T-helper 1 cell (primary cell): ENCODE data around the gene MACC1.
"Not testable (repeated sequence)": the region's sequence is repeated elsewhere in the genome, so short reads cannot be mapped to it uniquely, and the experiment has no call there.

Experiments
- DNase-seq, 5 donors: peaks; one replicate each; pipeline ENCODE4 v3.0.0-alpha.2; 2012 to 2020

MACC1 gene

DNA sequence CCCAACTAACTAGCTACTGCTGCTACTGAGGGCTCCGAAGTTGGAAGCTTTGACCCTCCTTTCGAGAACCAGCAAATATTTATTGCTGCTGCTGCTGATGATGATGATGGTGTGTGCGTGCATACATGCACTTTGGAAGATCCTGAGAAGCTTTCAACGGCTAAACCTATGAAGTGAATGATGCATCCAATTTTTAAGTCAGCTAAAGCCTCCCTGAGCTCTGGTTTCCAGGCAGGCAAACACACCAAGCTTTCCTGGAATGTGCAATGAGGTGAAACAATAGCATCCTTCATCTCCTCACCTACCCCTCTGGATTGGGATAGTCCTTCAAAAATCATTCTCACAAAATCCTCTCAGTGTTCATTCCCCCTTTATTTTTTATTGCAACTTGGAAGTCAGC, 13.9 kb downstream of the MACC1 start:
- no peak for DNase-seq

DNA sequence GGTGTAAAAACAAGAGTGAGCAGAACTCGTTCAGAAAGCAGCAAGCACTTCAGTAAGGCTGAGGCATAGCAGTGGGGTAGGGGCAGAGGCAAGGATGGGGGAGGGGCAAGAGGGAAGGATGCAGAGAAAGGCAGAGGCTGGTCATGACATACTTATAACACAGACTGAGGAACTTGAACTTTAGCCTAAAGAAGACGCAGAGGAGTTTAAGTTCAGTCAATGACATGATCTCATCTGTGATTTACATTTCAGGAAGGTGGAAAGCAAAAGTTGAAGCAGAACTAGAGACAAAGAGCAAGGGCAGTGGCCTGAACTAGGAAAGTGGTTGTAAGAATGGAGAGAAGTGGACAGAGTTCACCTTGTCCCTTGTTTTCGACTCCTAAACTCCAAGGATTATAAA, 15.8 kb downstream of the MACC1 start:
- DNase-seq: no peak

DNA sequence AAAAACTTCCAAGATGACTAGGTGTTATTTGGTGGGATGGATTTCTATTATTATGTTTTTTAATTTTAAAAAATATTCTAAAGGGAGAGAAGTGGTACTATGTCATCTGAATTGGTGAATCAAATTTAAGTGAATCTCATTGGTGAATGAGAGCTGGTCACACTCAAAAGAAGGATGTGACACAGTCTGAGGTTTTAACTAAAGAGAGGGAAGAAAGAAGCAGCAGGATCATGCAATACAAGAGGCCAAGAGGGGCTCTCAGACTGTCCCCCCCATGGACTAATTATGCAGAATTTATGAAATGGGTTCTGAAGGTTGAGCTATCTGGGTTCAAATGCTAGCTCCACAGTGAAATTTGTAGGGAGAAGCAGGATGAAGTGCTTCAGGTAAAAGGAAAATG, 16.2 kb downstream of the MACC1 start:
- DNase-seq: no peak

DNA sequence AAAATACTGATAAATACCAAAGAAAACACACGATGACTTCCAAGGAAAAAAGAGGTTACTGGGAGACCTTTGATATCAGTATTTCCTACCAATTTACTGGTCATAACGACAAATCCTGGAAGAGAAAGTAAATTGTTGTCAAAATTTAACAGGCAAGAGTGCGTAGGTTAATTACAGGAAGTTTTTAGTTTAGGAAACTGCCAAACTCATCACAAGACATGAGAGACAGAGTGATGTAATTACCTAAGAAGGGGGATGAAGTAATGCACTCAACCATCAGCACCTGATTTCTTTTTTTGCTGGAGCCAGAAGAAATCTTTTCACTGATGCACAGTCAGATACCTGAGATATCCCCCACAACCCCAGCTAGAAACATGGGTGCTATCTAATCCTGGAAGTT, 16.8 kb downstream of the MACC1 start:
- DNase-seq: no peak

DNA sequence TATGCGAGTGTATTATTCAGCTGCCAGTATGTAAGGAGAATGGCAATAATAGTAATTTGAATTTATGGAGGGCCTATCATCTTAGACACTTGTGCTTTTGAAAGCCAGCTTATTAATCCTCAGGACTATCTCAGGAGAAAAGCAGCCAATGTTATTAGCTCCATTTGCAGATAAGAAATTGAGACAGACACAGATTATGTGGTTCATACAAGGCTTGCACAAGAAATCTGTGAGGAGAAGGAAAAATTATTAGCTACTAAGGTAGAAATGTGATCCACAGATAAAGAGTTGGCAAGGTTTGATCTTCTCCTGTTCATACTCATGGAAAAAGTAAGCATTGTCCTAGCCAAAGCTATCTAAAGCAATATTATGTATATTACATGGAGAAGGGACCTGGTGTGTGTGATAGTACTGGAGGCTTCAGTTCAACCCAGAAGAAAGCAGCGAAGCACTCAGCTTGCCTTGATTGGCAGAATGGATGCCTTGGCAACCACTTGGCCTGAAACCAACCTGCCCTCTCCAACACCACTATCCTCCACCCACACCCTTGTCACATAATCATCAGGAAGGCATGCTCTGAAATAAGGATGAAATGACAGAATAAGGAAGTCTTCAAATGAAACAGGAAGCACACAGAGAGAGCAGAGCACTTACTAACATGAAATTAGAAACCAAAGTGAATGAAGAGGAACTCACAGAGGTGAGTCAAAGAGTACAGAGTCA, 18.0 kb downstream of the MACC1 start:
- peak in 1 of 5 donors; percentile 5 for DNase-seq

DNA sequence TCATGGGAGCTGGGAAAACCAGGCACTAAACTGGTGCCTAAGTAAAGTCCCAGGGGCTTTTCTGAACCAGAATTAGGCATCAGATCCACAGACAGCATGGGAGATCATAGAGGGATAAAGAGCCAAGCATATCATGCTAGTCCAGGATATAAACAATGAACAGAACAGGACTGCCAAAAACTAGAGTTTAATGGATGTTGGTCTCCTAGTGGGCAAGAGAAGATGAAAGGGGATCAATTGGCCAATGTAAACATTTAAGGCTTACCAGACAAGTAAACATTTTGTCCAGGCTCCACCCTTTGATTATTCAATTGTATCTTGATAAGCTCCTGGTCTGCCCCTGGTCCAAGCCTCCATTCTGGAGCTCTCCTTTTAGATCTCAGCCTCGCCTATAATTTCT, 18.9 kb downstream of the MACC1 start:
- no peak for DNase-seq

DNA sequence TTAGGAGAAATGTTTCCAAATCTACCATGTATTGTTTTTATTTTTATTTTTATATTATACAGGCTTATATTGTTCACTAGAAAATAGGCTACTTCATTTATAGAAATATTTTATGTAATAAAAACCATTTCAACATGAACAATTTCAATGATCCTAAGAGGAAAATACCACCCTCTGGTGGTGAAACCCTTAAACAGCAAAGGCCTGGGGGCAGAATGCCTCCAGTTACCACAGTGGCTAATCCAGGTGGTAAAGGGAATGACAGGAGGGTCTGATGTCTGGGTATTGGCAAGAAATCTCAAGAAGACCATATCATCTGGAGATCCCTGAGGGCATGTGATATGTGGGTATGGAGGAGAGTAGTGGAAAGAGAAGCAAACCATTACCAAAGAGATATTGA, 19.3 kb downstream of the MACC1 start:
- no peak for DNase-seq

DNA sequence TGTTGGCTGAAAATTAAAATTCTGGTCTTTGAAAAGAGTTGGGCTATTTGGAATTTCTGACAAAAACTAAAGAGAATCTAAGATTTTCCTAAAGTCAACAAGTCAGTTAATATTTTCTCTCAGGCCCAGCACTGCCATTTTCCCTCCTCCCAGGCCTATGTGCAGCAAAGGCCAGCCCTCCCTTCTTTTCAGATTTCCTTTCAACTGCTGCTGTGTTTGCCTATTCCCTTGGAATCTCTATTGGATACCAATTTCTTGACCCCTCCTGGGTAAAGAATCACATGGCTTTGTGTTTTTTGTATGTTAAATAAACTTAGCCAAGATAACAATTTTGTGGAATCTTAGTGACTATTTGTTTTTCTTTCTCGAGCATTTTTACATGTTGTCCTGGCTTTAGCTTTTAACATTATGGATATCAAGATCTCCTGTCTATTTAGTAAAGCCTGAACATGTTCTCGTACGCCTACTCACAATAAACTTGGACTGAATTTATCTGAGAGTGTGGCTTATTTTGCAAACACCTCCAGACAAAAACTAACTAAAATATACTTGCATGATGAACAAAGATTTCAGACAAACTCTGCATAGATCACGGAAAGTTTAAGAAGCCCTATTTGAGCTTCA, 19.9 kb downstream of the MACC1 start:
- no peak for DNase-seq

DNA sequence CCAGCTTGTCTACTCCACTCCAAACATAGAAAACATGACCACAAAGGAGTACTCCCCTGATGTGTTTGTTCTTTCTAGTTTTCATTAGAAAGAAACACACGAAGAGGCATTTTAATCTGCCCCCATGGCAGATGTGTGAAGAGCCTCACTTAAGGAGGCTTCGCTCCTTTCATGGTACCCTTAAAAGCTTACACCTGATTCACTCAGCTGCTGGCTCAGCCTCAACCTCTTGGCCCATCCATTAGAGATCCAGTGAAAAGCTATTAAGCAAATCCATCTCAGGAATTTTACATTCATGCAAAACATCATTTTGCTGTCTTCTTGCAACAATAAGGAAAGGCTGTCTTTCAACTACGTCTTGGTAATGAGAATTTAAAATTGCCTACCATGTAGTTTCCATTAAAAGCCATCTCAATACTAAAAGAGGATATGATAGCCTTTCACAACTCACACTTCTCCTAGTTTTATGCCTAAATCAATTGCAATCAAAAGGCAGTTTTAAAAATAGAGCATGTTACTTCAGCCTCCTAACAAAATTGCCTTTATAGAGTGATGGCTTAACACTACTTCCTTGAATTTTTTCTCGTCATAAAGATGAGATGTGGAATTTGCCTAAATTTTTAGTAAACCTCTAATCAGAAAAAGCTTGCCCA, 22.7 kb downstream of the MACC1 start:
- no peak for DNase-seq

DNA sequence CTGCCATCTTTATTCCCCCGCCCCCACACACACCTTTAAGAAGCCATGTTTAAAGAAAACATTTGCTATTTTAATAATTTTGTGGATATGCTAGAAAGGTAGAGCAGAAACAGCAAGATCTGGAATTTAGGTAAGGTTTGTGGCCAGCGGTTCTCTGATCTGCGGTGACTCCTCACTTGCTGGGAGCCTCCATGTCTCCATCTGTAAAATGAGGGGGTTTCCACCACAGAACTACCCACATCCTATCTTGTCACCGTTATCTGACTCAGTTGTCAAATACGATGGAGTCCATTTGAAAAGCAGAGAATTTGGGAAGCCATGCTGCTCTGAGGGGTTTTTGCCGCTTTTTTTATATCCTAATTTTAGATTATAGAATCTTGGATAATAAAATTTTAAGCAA, 23.3 kb downstream of the MACC1 start:
- no peak for DNase-seq

DNA sequence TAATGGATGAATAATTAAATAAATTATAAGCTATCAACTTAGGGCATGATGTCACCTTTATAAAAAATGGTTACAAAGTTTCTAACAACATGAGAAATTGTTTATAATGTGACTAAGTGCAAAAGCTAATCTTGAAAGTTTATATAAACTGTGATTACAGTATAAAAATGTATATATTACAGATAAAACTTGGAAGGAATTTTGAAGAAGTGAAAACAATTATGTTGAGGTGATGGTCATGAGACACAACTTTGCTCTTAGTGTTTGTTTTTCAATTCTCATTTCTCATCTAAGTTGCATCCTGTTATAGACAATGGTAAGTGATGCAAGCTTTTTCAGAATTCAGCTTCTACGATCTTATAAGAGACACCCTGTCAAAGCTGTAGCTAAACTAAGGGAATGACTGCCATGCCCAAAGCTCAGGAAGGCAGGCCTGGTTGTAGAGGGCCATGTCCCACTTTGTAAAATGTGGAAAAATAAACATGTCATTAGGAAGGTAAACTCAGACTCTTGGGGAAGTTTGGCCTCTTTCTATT, 23.9 kb downstream of the MACC1 start:
- DNase-seq: no peak

DNA sequence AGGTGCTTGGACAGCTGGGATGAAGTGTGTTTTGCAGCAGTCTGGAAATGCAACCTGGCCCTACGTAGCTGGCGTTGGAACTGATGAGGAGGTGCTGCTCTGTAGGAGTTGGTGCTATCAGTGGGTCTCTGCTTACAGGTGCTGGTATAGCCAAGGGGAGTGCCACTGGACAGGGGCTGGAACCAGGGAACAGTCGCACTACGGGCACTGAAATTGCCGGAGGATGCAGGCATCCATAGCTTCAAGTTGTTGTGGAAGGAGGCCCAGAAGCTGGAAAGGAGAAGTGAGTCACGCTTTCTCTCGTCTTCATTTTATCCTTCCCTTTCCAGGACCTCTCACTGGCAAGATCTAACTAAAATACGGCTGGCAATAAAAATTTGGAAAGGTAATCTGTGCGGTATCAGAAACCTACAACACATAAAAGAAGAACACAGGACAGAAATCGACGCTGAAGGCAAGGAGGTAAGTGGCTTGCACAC, 25.8 kb downstream of the MACC1 start:
- DNase-seq: no peak

DNA sequence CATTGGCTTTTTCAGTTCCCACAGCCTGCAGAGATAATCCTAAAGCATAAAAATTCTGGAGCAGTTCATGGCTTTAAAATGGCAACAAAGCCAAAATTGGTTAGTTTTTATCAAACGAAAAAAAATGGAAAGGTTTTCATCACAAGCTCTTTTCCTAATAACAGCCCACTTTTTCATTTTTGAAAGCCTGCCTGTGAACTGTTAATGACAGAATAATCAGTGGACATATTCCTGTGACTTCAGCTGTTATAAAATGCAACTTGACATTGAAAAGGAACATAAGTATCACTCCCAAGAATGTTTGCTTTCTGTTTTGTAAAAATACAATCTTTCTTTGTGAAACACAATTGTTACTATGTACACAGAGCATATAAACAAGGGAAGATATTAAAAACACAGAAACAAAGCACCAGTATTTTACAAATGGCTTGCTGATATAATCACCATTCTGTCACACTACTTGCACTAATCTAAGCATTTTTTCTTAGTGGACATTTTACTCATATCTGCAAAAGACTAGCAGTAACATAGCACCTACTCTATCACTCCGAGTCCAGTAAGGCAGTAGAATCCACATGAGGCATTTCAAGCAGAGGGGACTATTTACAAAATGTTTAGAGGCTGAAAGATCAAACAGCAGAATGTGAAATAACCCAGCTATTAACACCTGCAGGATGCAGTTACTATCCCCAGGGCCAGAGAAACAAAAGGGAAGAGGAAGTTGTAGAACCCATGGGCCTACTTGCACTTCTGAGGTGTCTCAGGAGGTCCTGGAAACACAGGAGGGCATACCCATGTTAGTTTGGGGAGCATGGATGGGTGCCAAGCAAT, 26.4 kb downstream of the MACC1 start:
- no peak for DNase-seq

DNA sequence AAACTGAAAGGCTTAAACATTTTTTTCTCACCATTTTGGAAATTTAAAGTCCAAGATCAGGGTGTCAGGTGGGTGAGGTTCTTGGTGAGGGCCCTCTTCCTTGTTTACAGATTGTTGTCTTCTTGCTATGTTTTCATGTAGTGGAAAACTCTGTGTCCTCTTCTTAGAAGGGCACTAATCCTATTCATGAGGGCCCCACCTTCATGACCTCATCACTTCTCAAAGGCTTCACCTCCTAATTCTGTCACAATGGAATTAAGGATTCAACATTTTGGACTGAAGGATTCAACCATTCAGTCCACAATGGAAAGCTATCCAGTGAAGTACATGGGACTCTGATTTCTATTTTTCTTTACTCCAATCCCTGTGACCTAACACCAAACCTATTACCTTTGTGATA, 27.3 kb downstream of the MACC1 start:
- no peak for DNase-seq

DNA sequence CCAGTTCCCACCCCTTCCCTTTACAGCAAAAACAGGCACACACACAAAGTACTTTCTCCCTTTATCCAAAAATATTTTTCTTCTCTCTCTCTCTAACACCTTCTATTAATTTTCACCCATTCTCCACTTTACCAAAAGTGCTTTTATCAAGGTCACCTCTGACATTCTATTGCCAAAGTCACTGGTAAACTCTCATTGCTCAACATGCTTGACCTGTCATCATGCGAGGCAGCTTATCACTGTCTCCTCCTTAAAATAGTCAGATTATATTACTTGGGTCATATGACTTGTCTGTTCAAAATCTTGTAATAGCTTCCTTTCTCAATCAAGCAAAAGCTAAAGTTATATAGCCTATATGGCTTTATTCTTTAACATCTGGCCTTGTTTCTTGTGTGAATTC, 28.6 kb downstream of the MACC1 start:
- no peak for DNase-seq

DNA sequence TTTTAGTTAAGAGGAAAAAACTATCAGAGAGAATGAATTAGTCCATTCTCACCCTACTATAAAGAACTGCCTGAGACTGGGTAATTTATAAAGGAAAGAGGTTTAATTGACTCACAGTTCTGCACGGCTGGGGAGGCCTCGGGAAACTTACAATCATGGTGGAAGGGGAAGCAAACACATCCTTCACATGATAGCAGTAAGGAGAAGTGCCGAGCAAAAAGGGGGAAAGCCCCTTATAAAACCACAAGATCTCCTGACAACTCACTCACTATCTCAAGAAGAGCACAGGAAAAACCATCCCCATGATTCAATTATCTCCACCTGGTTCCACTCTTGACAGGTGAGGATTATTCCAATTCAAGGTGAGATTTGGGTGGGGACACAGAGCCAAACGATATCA, 29.3 kb downstream of the MACC1 start:
- not testable (repeated sequence) for DNase-seq

DNA sequence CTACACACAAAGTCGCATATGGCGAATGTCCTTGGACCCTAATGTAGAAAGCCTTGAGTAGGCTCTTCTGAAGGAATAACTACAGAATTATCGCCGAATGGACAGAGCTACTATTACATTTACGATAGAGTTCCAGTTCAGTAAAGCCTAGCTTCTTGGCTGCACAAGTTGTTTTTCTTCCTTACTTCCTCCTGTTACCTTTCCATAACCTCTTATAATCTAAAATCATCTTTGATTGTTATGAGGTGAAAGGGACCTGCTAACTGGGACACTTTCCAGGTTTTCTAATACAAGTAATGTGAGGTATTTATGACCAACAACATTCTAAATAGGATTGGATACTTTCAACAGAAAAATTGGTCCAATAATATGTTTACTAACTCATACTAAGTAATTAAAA, 31.2 kb downstream of the MACC1 start:
- DNase-seq: no peak

DNA sequence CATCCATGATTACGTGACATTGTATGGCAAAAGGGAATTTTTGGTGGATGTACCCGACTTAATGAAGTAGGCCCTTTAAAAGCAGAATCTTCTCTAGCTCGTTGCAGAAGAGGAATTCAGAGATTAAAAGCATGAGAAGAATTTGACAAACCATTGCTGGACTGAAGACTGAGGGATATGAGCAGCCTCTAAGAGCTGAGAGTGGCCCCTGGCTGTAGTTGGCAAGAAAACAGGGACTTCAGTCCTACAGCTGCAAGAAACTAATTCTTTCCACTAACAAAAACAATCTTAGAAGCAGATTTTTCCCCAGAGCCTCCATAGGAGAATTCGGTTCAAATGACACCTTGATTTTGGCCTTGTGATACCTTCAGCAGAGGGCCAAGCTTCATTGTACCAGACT, 34.1 kb downstream of the MACC1 start:
- DNase-seq: no peak

DNA sequence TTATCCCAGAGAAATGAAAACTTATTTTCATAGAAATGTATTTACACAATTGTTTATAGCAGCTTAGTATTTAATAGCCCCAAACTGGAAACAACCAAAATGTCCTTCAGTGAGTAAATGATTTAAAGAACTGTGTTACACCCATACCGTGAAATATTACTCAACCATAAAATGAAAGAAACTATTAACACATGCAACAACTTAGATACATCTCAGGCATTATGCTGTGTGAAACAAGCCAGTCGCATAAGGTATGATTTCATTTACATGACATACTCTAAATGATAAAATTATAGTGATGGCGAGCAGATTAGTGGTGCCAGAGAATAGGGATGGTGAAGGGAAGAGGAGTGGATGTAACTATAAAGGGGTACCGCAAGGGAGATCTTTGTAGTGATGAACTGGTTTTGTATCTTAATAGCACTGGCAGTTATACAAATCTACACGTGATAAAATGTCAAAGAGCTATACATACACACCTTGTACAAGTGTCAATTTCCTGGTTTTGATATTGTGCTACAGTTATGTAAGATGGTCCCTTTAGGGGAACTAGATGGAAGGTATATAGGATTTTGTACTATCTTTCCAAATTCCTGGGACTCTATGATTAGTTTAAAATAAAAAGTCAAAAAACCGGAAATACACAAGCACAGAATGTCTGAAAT, 40.5 kb downstream of the MACC1 start:
- no peak for DNase-seq

DNA sequence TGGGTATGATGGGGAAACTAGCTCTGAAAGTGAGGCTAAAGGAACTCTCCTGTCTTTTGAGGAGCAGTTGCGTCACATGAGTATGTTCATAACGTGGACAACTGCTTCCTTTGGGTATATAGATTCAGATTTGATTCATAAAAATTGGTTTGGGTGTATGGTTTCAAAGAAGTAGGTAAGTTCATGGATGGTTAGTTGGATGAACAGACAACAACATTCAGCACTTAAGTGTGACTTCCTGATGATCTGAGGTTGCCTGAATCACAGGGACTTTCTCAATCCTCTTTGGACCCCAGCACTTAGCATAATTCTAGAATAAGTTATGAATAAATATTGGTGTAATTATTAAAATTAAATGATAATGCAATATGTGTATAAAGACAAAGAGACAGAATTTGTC, 43.4 kb downstream of the MACC1 start:
- DNase-seq: no peak

DNA sequence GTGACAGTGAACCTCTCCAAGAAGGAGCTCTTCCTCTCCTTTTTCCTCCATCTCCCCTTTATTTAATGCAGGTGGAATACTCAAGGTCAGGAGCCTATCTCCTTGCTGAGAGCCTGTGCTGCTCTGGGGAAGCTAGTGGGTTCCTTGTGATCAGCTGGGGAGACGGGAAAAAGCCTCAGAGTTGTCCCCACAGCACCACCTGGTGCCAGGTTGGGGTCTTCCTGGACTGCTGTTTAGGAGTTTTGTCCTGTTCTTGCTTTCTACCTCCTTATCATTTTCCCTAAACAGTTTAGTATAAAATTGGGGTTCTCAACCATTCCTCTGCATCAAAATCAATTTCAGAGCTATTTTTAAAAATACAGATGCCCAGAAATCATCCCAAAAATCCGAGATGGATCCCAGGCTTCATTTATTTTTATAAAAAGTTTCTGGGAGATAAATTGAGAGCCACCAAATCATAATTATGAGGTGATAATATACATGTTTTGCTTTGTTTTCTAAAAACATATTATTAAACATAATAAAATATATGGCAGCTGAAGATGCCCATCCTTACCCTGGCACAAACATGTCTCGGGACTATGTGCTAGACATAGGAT, 44.3 kb downstream of the MACC1 start:
- peak in 1 of 5 donors; percentile 3 for DNase-seq

DNA sequence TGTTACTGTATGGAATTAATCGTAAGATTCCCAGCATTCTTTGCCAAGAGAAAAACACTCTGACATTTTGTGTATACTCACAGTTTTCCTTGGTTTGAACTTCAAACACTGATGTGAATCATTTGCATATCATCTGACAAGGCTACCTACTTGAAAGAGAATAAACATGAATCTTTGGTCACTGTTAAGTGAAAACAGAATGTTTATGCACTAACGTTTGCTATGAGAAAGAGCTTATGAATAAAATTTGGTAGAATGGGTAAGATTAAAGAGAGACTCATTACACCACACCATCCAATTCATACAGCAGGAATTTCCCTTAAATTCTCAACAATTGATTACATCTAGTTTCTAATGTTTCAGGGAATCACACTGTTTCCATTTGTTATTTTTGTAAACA, 46.6 kb downstream of the MACC1 start:
- no peak for DNase-seq
